Psoas muscle (tissue), 8 donors: ENCODE measurements around the gene SLC9A1. TPM values are rescaled to one million over a fixed set of nuclear protein-coding genes. Genes with fewer than 3 reads are reported as not detected.
"Not testable (repeated sequence)": the region's sequence is repeated elsewhere in the genome, so short reads cannot be mapped to it uniquely, and the experiment has no call there.

Experiments used
- ATAC-seq, 4 donors: fragments of 200-7000 bp; cut with Tn5 transposase; one replicate each; pipeline ENCODE4 v1.9.1; 2020; ENCODE audit warnings: moderate library complexity in 3 of 4, mild to moderate bottlenecking in 2 of 4
- DNase-seq, 2 donors: peaks; one replicate each; pipeline ENCODE4 v3.0.0-alpha.2; 2020
- H3K27ac ChIP-seq: fragments of 200-600 bp; one replicate; pipeline ENCODE4 v1.8.0; 2022
- H3K27me3 ChIP-seq, 3 donors: fragments of 200-600 bp in 1 of 3; one replicate each; pipeline versions ENCODE4 v1.6.1 to v1.8.0; 2013 to 2022; ENCODE audit warnings: low read length in 2 of 3, mild to moderate bottlenecking in 2 of 3, moderate library complexity in 1 of 3; ENCODE audit not compliant: insufficient read depth in 3 of 3
- H3K36me3 ChIP-seq, 2 donors: fragments of 200-600 bp in 1 of 2; one replicate each; pipeline versions ENCODE4 v1.6.1 to v1.8.0; 2013 to 2022; ENCODE audit warnings: low read depth in 1 of 2, mild to moderate bottlenecking in 1 of 2, moderate library complexity in 1 of 2; ENCODE audit not compliant: insufficient read depth in 1 of 2
- H3K4me1 ChIP-seq: fragments of 200-600 bp; one replicate; pipeline ENCODE4 v1.8.0; 2022
- H3K4me3 ChIP-seq: fragments of 200-600 bp; one replicate; pipeline ENCODE4 v1.8.0; 2022; ENCODE audit warnings: mild to moderate bottlenecking
- H3K9me3 ChIP-seq: fragments of 200-600 bp; one replicate; pipeline ENCODE4 v1.8.0; 2022
- WGBS, 3 donors: extraction: QIAGEN DNeasy Blood & Tissue Kit; methylation state at CpG; one replicate each; pipeline versions ENCODE4 v1.1.6 to v1.1.7; 2013; 5-methylcytosine and 5-hydroxymethylcytosine counted together
- intact Hi-C, 2 donors: fragments of 100-400 bp; cut with DNase I; formaldehyde crosslinking; loops; one replicate each; pipeline versions ENCODE4 v1.11.0 to v1.14.2; 2022
- polyA plus RNA-seq, 3 donors: library from polyadenylated mRNA; stranded (reverse); fragments of 200-250 nt; gene quantifications; one replicate each; pipeline ENCODE4 v1.2.3, GENCODE V29; 2013
- total RNA-seq, 4 donors: library from RNA; stranded (reverse); fragmentation: NEBNext Ultra II Directional in 2 of 4; extraction: Animal tissue kit (Norgen Biotek cat#: 25700) in 2 of 4; gene quantifications; one replicate each; pipeline versions ENCODE4 v1.2.1 to v1.2.4, GENCODE V29; 2021 to 2023
- TF ChIP-seq, protein P1 (sequence below): fragments of 200-600 bp; IDR thresholded peaks from one replicate; pipeline ENCODE4 v1.8.0; 2022; ENCODE audit warnings: antibody characterized with exemption
- donor health status: healthy with polysubstance abuse.
- donor health status: DM: no; HTN: no; CAD: no; lungs with moderate emphysema.
- donor health status: Bipolar disorder and iron deficiency.
- donor health status: healthy.
- donor health status: DM: yes; HTN: yes; CAD: no.
- donor health status: DM: no; HTN: no; CAD: no.
- donor health status: DM: no; HTN: no; CAD: no.
- donor health status: DM: yes; HTN: yes; CAD: no.

SLC9A1 gene
- total and polyA plus RNA-seq, 7 donors: 2.3 to 17.0 (median 5.9) TPM

DNA sequence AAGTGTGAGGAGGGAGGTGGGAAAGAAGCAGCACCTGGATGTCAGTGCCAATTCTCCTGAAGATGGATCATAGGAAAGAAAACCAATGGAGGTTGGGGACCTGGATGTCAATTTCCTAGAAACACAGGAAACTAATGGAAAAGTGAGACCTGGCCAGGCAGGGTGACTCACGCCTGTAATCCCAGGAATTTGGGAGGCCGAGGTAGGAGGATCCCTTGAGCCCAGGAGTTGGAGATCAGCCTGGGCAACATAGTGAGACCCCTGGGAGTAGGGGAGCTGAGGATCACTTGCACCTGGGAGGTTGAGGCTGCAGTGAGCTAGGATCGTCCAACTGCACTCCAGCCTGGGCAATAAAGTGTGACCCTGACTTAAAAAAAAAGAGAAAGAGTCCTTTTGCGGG is 21.4 kb upstream of the SLC9A1 start:
- ATAC-seq (no peak), DNase-seq (no peak)
- no peak overlapping the region for H3K27ac ChIP-seq
- WGBS, 3 donors: 59 to 86% (median 80%) methylated on average over 4 of the region's 4 CpGs
- no peaks in the 10 kb centered on the region for H3K4me1 ChIP-seq
- intact Hi-C loops: no loop called here
- H3K27me3 ChIP-seq: no peaks in the 10 kb centered on the region
- H3K36me3 ChIP-seq: no peaks in the 10 kb centered on the region
- no peak overlapping the region for H3K4me3 ChIP-seq
- no peaks in the 10 kb centered on the region for H3K9me3 ChIP-seq
- TF ChIP-seq, protein P1, sequence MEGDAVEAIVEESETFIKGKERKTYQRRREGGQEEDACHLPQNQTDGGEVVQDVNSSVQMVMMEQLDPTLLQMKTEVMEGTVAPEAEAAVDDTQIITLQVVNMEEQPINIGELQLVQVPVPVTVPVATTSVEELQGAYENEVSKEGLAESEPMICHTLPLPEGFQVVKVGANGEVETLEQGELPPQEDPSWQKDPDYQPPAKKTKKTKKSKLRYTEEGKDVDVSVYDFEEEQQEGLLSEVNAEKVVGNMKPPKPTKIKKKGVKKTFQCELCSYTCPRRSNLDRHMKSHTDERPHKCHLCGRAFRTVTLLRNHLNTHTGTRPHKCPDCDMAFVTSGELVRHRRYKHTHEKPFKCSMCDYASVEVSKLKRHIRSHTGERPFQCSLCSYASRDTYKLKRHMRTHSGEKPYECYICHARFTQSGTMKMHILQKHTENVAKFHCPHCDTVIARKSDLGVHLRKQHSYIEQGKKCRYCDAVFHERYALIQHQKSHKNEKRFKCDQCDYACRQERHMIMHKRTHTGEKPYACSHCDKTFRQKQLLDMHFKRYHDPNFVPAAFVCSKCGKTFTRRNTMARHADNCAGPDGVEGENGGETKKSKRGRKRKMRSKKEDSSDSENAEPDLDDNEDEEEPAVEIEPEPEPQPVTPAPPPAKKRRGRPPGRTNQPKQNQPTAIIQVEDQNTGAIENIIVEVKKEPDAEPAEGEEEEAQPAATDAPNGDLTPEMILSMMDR: no peak

DNA sequence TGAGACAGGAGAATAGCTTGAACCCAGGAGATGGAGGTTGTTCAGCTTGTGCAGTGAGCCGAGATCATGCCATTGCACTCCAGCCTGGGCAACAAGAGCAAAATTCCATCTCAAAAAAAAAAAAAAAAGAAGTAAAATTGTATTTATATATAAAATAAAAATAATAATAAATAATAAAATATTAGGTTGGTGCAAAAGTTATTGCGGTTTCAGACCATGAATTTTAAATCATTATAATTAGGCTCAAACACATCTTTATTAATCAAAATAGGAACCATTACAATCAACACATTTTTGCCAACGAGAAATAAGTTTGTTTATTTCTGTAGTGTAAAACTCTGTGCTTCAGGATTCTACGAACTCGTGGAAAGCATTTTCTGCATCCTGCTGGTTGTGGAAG is 18.1 kb upstream of the SLC9A1 start:
- ATAC-seq, intact Hi-C loops, H3K9me3 ChIP-seq, H3K27me3 ChIP-seq, DNase-seq, H3K4me3 ChIP-seq, H3K27ac ChIP-seq, H3K36me3 ChIP-seq, H3K4me1 ChIP-seq: not testable (repeated sequence)
- WGBS, 3 donors: 82 to 93% (median 86%) methylated on average over 5 of the region's 5 CpGs

- DNase-seq: no peak
- TF ChIP-seq, protein P1: no peak
- Histone ChIP-seq H3K4me3 (no peak overlapping the region), H3K27me3 (no peaks in the 10 kb centered on the region), H3K4me1 (no peaks in the 10 kb centered on the region), H3K9me3 (no peaks in the 10 kb centered on the region), H3K36me3 (no peaks in the 10 kb centered on the region), H3K27ac (no peak overlapping the region)
- intact Hi-C loops: no loop called here
- WGBS, 3 donors: 61 to 70% (median 64%) methylated on average over 4 of the region's 4 CpGs
- ATAC-seq: no peak
These were observed 12.0 kb upstream of the SLC9A1 start for GRCh38 chr1:27166929-27167328.

DNA sequence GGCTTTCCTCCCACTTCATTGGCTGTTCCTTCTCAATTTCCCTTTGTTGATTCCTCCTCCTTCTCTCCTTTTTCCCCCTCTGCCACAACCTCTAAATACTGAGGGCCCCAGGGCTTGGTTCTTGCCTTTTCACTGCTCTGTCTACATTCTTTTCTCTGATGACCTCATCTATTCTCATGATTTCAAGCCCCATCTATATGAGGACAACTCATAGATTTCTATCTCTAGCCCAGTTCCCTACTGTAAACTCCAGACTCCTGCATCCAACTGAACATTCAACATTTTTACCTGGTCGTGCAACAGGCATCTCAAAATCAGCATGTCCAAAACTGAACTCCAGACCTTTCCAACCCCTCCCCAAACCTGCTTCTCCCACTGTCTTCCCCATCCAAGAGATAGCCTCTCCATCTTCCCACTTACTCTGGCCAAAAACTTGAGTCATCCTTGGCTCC is 11.5 kb upstream of the SLC9A1 start:
- Histone ChIP-seq H3K36me3 (no peaks in the 10 kb centered on the region), H3K4me3 (no peak overlapping the region), H3K9me3 (no peaks in the 10 kb centered on the region), H3K27me3 (no peaks in the 10 kb centered on the region), H3K27ac (no peak overlapping the region), H3K4me1 (no peaks in the 10 kb centered on the region)
- TF ChIP-seq, protein P1: no peak
- WGBS, 3 donors: 65 to 79% (median 76%) methylated on average over 1 of the region's 1 CpG
- intact Hi-C loops: no loop called here
- no peak for DNase-seq
- ATAC-seq: no peak

DNA sequence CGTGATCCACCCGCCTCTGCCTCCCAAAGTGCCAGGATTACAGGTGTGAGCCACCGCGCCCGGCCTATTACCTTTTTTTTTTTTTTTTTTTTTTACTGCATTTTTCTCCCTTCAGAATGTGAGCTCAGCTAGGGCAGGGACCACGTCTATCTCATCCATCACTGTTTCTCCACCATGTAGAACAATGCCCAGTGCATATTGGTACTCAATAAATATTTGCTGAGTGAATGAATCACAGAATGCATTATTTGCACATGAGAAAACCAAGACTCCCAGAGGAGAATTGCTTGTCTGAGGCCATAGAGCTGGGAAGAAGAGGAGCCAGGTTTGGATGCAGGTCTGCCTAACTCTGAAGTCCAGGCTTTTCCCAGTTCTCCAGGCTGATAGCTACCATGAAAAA is 8.2 kb upstream of the SLC9A1 start:
- 89 to 97% (median 92%) methylated on average over 3 to 6 of the region's 6 CpGs for WGBS, 3 donors
- intact Hi-C loops: no loop called here
- DNase-seq (no peak), ATAC-seq (no peak)
- H3K4me3 ChIP-seq: no peak overlapping the region
- no peaks in the 10 kb centered on the region for H3K9me3 ChIP-seq
- H3K27me3 ChIP-seq: no peaks in the 10 kb centered on the region
- TF ChIP-seq, protein P1: no peak
- H3K36me3 ChIP-seq: no peaks in the 10 kb centered on the region
- H3K4me1 ChIP-seq: no peaks in the 10 kb centered on the region
- H3K27ac ChIP-seq: no peak overlapping the region
